Measurements from ENCODE around the gene RAMP3. TPM values are rescaled to one million over a fixed set of nuclear protein-coding genes. Genes with fewer than 3 reads are reported as not detected.

Gene RAMP3
- total and polyA plus RNA-seq, 7 donors = 2.5 to 57.8 (median 26.0) TPM

GRCh38 chr7:45185864-45186250 lies 28.3 kb downstream of the RAMP3 start:
- 80 to 90% methylated on average over 3 of the region's 3 CpGs for WGBS, 2 donors
- Histone ChIP-seq H3K27ac (no peak overlapping the region), H3K36me3 (no peaks in the 10 kb centered on the region), H3K9me3 (no peaks in the 10 kb centered on the region), H3K27me3 (no peaks in the 10 kb centered on the region), H3K4me1 (no peaks in the 10 kb centered on the region), H3K4me3 (no peak overlapping the region)
- DNase-seq = no peak
- TF ChIP-seq EP300 (IDR thresholded peaks at IDR 0.05) = no peak
- TF ChIP-seq POLR2A (IDR thresholded peaks at IDR 0.05) = no peak
- TF ChIP-seq CTCF (IDR thresholded peaks at IDR 0.05) = no peak
- no peak for TF ChIP-seq POLR2AphosphoS5 (IDR thresholded peaks at IDR 0.05)
- intact Hi-C loops (cut with DNase I) = no loop called here

GRCh38 chr7:45186261-45186813 lies 28.7 kb downstream of the RAMP3 start:
- no peaks in the 10 kb centered on the region for H3K9me3 ChIP-seq
- no peaks in the 10 kb centered on the region for H3K27me3 ChIP-seq
- TF ChIP-seq CTCF (IDR thresholded peaks at IDR 0.05) (no peak), POLR2AphosphoS5 (IDR thresholded peaks at IDR 0.05) (no peak), POLR2A (IDR thresholded peaks at IDR 0.05) (no peak), EP300 (IDR thresholded peaks at IDR 0.05) (no peak)
- H3K27ac ChIP-seq = no peak overlapping the region
- H3K4me1 ChIP-seq = no peaks in the 10 kb centered on the region
- H3K36me3 ChIP-seq = no peaks in the 10 kb centered on the region
- peak; percentile 46 for DNase-seq
- 81 to 88% methylated on average over 11 of the region's 11 CpGs for WGBS, 2 donors
- no peak overlapping the region for H3K4me3 ChIP-seq
- intact Hi-C loops (cut with DNase I) = no loop called here

- no peaks in the 10 kb centered on the region for H3K9me3 ChIP-seq
- H3K27ac ChIP-seq = no peak overlapping the region
- no peaks in the 10 kb centered on the region for H3K27me3 ChIP-seq
- TF ChIP-seq POLR2A (IDR thresholded peaks at IDR 0.05) = no peak
- H3K4me3 ChIP-seq = no peak overlapping the region
- no peaks in the 10 kb centered on the region for H3K36me3 ChIP-seq
- intact Hi-C loops (cut with DNase I) = no loop called here
- no peaks in the 10 kb centered on the region for H3K4me1 ChIP-seq
- WGBS, 2 donors = 78 to 81% methylated on average over 9 of the region's 9 CpGs
- DNase-seq = no peak
Measured at GRCh38 chr7:45187089-45187945, 29.7 kb downstream of the RAMP3 start.

- Histone ChIP-seq H3K27me3 (no peaks in the 10 kb centered on the region), H3K9me3 (no peaks in the 10 kb centered on the region), H3K4me1 (no peaks in the 10 kb centered on the region), H3K27ac (no peak overlapping the region), H3K36me3 (no peaks in the 10 kb centered on the region), H3K4me3 (no peak overlapping the region)
- 79 to 88% methylated on average over 8 of the region's 8 CpGs for WGBS, 2 donors
- intact Hi-C loops (cut with DNase I) = no loop called here
- TF ChIP-seq EP300 (IDR thresholded peaks at IDR 0.05) = no peak
- no peak for TF ChIP-seq POLR2A (IDR thresholded peaks at IDR 0.05)
- TF ChIP-seq CTCF (IDR thresholded peaks at IDR 0.05) = no peak
- no peak for TF ChIP-seq POLR2AphosphoS5 (IDR thresholded peaks at IDR 0.05)
- no peak for DNase-seq
Measured at GRCh38 chr7:45187946-45188411, 30.4 kb downstream of the RAMP3 start.

- TF ChIP-seq CTCF (IDR thresholded peaks at IDR 0.05) = no peak
- 89 to 92% methylated on average over 10 of the region's 10 CpGs for WGBS, 2 donors
- no peak overlapping the region for H3K4me3 ChIP-seq
- no peaks in the 10 kb centered on the region for H3K27me3 ChIP-seq
- no peak overlapping the region for H3K27ac ChIP-seq
- H3K4me1 ChIP-seq = peaks cover 0 to 5% (median 0%) of the 10 kb centered on the region in 4 donors
- DNase-seq = no peak
- H3K9me3 ChIP-seq = no peaks in the 10 kb centered on the region
- no peaks in the 10 kb centered on the region for H3K36me3 ChIP-seq
- intact Hi-C loops (cut with DNase I) = no loop called here
Measured at GRCh38 chr7:45188736-45189135, 31.1 kb downstream of the RAMP3 start.
